Colonic mucosa (tissue), 4 donors: ENCODE results near the gene PARP12. TPM values are rescaled to one million over a fixed set of nuclear protein-coding genes. Genes with fewer than 3 reads are reported as not detected.

Experiments used
- DNase-seq: peaks from one replicate; pipeline ENCODE4 v3.0.0-alpha.2; 2020
- H3K27ac ChIP-seq: fragments of 200-600 bp; one replicate; pipeline ENCODE4 v1.8.0; 2021
- H3K27me3 ChIP-seq: fragments of 200-600 bp; one replicate; pipeline ENCODE4 v1.8.0; 2021
- H3K36me3 ChIP-seq: fragments of 200-600 bp; one replicate; pipeline ENCODE4 v1.8.0; 2021
- H3K4me1 ChIP-seq: fragments of 200-600 bp; one replicate; pipeline ENCODE4 v1.8.0; 2021; ENCODE audit warnings: mild to moderate bottlenecking
- H3K4me3 ChIP-seq: fragments of 200-600 bp; one replicate; pipeline ENCODE4 v1.8.0; 2021
- H3K9ac ChIP-seq, 2 donors: one replicate each; pipeline ENCODE4 v1.7.0; 2013; ENCODE audit warnings: control low read depth in 2 of 2, low read depth in 2 of 2, low read length in 2 of 2
- H3K9me3 ChIP-seq: fragments of 200-600 bp; one replicate; pipeline ENCODE4 v1.8.0; 2021
- CTCF ChIP-seq: fragments of 200-600 bp; IDR thresholded peaks from one replicate; pipeline ENCODE4 v1.8.0; 2022; ENCODE audit warnings: antibody characterized with exemption, mild to moderate bottlenecking
- intact Hi-C: fragments of 100-400 bp; cut with DNase I; formaldehyde crosslinking; loops from one replicate; pipeline ENCODE4 v1.14.1; 2022
- total RNA-seq, 2 donors: library from RNA; stranded (reverse); fragmentation: NEBNext Ultra II Directional in 1 of 2; extraction: Animal tissue kit (Norgen Biotek cat#: 25700) in 1 of 2; gene quantifications; one replicate each; pipeline ENCODE4 v1.2.1, GENCODE V29; 2021
- donor health status: healthy.
- donor health status: DM: no; HTN: no; CAD: no.
- donor health status: DM: no; HTN: no; CAD: no.

The PARP12 gene
- total RNA-seq, 2 donors from 2014 or later, result 33.9 to 39.2 TPM

GRCh38 chr7:140035400-140036223, 27.1 kb downstream of the PARP12 start:
- Histone ChIP-seq H3K36me3 (peaks cover 4% of the 10 kb centered on the region), H3K9ac (no peak overlapping the region), H3K9me3 (no peaks in the 10 kb centered on the region), H3K4me1 (no peaks in the 10 kb centered on the region), H3K27ac (no peak overlapping the region), H3K27me3 (no peaks in the 10 kb centered on the region), H3K4me3 (no peak overlapping the region)
- intact Hi-C loops, result no loop called here
- no peak for TF ChIP-seq CTCF
- DNase-seq, result no peak

GRCh38 chr7:140034421-140034820, 28.3 kb downstream of the PARP12 start:
- Histone ChIP-seq H3K9me3 (no peaks in the 10 kb centered on the region), H3K4me1 (no peaks in the 10 kb centered on the region), H3K27me3 (no peaks in the 10 kb centered on the region), H3K4me3 (no peak overlapping the region), H3K27ac (no peak overlapping the region), H3K9ac (no peak overlapping the region), H3K36me3 (peaks cover 4% of the 10 kb centered on the region)
- TF ChIP-seq CTCF, result no peak
- DNase-seq, result no peak
- intact Hi-C loops, result no loop called here

DNA sequence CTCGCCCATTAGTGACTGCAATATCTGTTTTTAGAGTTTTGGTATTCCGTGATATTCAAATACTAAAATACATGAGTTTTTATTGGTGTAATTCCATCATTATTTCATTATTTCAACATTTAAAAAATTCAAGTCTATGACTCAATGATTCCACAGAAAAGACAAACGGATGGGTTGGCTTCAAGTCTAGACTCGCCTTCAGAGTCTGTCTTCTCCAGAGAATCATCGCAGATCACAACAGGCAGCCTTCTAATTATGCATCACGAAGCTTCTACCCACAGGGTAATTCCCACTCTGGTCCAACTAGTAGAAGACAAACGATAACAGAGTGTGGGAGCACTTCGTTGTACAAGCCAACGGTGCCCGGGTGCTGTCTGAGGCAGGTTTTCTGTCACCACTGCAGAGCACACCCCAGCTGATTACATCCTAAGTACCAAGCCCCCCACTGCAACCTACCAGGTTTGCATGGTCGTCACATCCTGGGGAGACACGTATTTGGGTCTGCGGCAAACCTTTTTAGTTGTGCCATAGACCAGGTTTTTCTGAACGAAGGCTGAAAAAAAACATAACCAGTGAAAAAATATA, 28.9 kb downstream of the PARP12 start:
- peaks cover 4% of the 10 kb centered on the region for H3K36me3 ChIP-seq
- no peaks in the 10 kb centered on the region for H3K9me3 ChIP-seq
- DNase-seq, result no peak
- H3K27me3 ChIP-seq, result no peaks in the 10 kb centered on the region
- TF ChIP-seq CTCF, result no peak
- H3K4me3 ChIP-seq, result no peak overlapping the region
- H3K9ac ChIP-seq, result no peak overlapping the region
- intact Hi-C loops, result no loop called here
- H3K27ac ChIP-seq, result no peak overlapping the region
- H3K4me1 ChIP-seq, result no peaks in the 10 kb centered on the region

GRCh38 chr7:140033036-140033435, 29.7 kb downstream of the PARP12 start:
- intact Hi-C loops, result no loop called here
- H3K9me3 ChIP-seq, result no peaks in the 10 kb centered on the region
- DNase-seq, result no peak
- no peaks in the 10 kb centered on the region for H3K4me1 ChIP-seq
- no peak overlapping the region for H3K27ac ChIP-seq
- H3K4me3 ChIP-seq, result no peak overlapping the region
- H3K36me3 ChIP-seq, result peaks cover 4% of the 10 kb centered on the region
- no peak overlapping the region for H3K9ac ChIP-seq
- no peaks in the 10 kb centered on the region for H3K27me3 ChIP-seq
- no peak for TF ChIP-seq CTCF

GRCh38 chr7:140031364-140031763, 31.4 kb downstream of the PARP12 start:
- Histone ChIP-seq H3K4me1 (no peaks in the 10 kb centered on the region), H3K9me3 (no peaks in the 10 kb centered on the region), H3K27me3 (no peaks in the 10 kb centered on the region), H3K4me3 (no peak overlapping the region), H3K27ac (no peak overlapping the region), H3K9ac (no peak overlapping the region), H3K36me3 (peaks cover 4% of the 10 kb centered on the region)
- DNase-seq, result no peak
- no peak for TF ChIP-seq CTCF
- intact Hi-C loops, result no loop called here
